Loucy (cell line): ENCODE results near the gene FAM98C.

Experiments used
- CTCF ChIP-seq: fragments of 200-600 bp; sonication (generic); conservative IDR thresholded peaks from 2 replicates; pipeline ENCODE4 v1.5.1; 2014; ENCODE audit warnings: mild to moderate bottlenecking, antibody characterized with exemption, low read length
- EZH2phosphoT487 ChIP-seq: fragments of 200-600 bp; IDR thresholded peaks from 2 replicates; pipeline ENCODE4 v1.6.1; 2018; ENCODE audit warnings: antibody characterized with exemption, mild to moderate bottlenecking, moderate library complexity, borderline replicate concordance

DNA sequence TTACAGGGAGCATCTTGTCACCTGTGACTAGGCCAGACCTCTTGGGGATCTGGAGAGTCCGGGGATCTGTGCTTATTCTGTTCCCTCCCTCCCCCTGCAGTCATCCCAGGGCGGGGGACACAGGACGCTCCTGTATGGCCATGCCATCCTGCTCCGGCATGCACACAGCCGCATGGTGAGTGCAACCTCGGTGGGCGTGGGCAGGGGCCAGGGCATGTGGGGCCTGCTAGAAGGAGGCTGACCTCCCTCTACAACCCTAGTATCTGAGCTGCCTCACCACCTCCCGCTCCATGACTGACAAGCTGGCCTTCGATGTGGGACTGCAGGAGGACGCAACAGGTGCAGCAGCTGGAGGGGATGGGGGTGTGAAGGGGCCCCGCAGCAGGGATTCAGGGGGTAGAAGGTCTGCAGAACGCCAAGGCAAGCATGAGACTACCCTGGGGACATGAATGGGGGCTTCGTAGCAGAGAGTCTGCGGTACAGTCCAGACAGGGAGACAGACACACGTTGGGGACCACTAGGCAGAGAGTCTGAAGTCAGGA, 40.6 kb downstream of the FAM98C start:
- TF ChIP-seq CTCF: no peak
- no peak for TF ChIP-seq EZH2phosphoT487
